GM23338 (cell line): ENCODE data around the gene ARL13B. TPM values are rescaled to one million over a fixed set of nuclear protein-coding genes. Genes with fewer than 3 reads are reported as not detected.

Source experiments
- ATAC-seq: fragments of 200-7000 bp; cut with Tn5 transposase; 3 replicates; pipeline ENCODE4 v1.9.1; 2020
- DNase-seq: peaks from one replicate; pipeline ENCODE4 v3.0.0-alpha.2; 2015; ENCODE audit warnings: low spot score
- H2AFZ ChIP-seq: fragments of 200-600 bp; sonication (generic); 2 replicates; pipeline ENCODE4 v1.8.0; 2016; ENCODE audit warnings: antibody characterized with exemption, mild to moderate bottlenecking, moderate library complexity
- H3F3A ChIP-seq: fragments of 200-600 bp; sonication (generic); replicated peaks from 2 replicates; pipeline ENCODE4 v1.8.0; 2017; ENCODE audit warnings: antibody characterized with exemption, mixed run types, low read depth
- H3K27ac ChIP-seq: fragments of 200-600 bp; sonication (generic); 2 replicates; pipeline ENCODE4 v1.6.1; 2016; ENCODE audit warnings: low read depth
- H3K27me3 ChIP-seq: fragments of 200-600 bp; sonication (generic); 2 replicates; pipeline ENCODE4 v1.8.0; 2016; ENCODE audit warnings: mild to moderate bottlenecking, mixed run types, moderate library complexity; ENCODE audit not compliant: insufficient read depth
- H3K36me3 ChIP-seq: fragments of 200-600 bp; sonication (generic); 2 replicates; pipeline ENCODE4 v1.8.0; 2016; ENCODE audit warnings: mild to moderate bottlenecking; ENCODE audit not compliant: insufficient read depth
- H3K4me1 ChIP-seq: fragments of 200-600 bp; sonication (generic); 2 replicates; pipeline ENCODE4 v1.8.0; 2016; ENCODE audit warnings: mild to moderate bottlenecking, moderate library complexity; ENCODE audit not compliant: insufficient read depth
- H3K4me2 ChIP-seq: fragments of 200-600 bp; sonication (generic); 2 replicates; pipeline ENCODE4 v1.7.1; 2017; ENCODE audit warnings: mixed run types
- H3K4me3 ChIP-seq: fragments of 200-600 bp; sonication (generic); 2 replicates; pipeline ENCODE4 v1.6.1; 2016; ENCODE audit warnings: mixed run types
- H3K79me2 ChIP-seq: fragments of 200-600 bp; sonication (generic); replicated peaks from 2 replicates; pipeline ENCODE4 v1.8.0; 2017; ENCODE audit warnings: mild to moderate bottlenecking; ENCODE audit not compliant: insufficient read depth
- H3K9me2 ChIP-seq: fragments of 200-600 bp; sonication (generic); 2 replicates; pipeline ENCODE4 v1.8.0; 2017; ENCODE audit not compliant: insufficient read depth
- H4K20me1 ChIP-seq: fragments of 200-600 bp; sonication (generic); replicated peaks from 2 replicates; pipeline ENCODE4 v1.8.0; 2017; ENCODE audit warnings: mild to moderate bottlenecking; ENCODE audit not compliant: insufficient read depth
- H3K27ac Mint-ChIP-seq: 2 replicates; pipeline ENCODE4 v1.8.0; 2020; ENCODE audit warnings: inconsistent platforms, mild to moderate bottlenecking, moderate library complexity, mixed read lengths
- H3K27me3 Mint-ChIP-seq: 3 replicates; pipeline ENCODE4 v1.8.0; 2022; ENCODE audit warnings: low read depth, mild to moderate bottlenecking, moderate library complexity, mixed read lengths, inconsistent platforms; ENCODE audit not compliant: insufficient read depth, poor library complexity
- H3K36me3 Mint-ChIP-seq: 3 replicates; pipeline ENCODE4 v1.8.0; 2021; ENCODE audit warnings: low read depth, mild to moderate bottlenecking, inconsistent platforms, moderate library complexity, mixed read lengths
- H3K4me1 Mint-ChIP-seq: 3 replicates; pipeline ENCODE4 v1.8.0; 2020; ENCODE audit warnings: mild to moderate bottlenecking, inconsistent platforms, mixed read lengths
- H3K4me3 Mint-ChIP-seq: 3 replicates; pipeline ENCODE4 v1.8.0; 2021; ENCODE audit warnings: moderate library complexity, mild to moderate bottlenecking, inconsistent platforms, mixed read lengths
- H3K9me3 Mint-ChIP-seq: 3 replicates; pipeline ENCODE4 v1.8.0; 2020; ENCODE audit warnings: moderate library complexity, mild to moderate bottlenecking, inconsistent platforms, mixed read lengths
- CREB1 ChIP-seq: fragments of 250-450 bp; sonication (Bioruptor Pico); IDR thresholded peaks from 2 replicates; pipeline ENCODE4 v1.5.0; 2020; ENCODE audit warnings: low read depth, mild to moderate bottlenecking, moderate library complexity
- CTCF ChIP-seq, 2 experiments: fragments of 200-600 bp in 1 of 2; sonication (generic) in 1 of 2; conservative IDR thresholded peaks; 2 replicates each; pipeline versions ENCODE4 v1.5.1 to v1.6.1; 2016 to 2017; ENCODE audit warnings: antibody characterized with exemption in 2 of 2, low read depth in 2 of 2, mild to moderate bottlenecking in 2 of 2, moderate library complexity in 1 of 2
- JUNB ChIP-seq: IDR thresholded peaks from one replicate; pipeline ENCODE4 v1.6.1; 2016; ENCODE audit warnings: antibody characterized with exemption; ENCODE audit not compliant: unreplicated experiment
- NANOG ChIP-seq: IDR thresholded peaks from 2 replicates; pipeline ENCODE4 v1.6.1; 2016; ENCODE audit warnings: antibody characterized with exemption, borderline replicate concordance
- POLR2AphosphoS5 ChIP-seq: IDR thresholded peaks from 2 replicates; pipeline ENCODE4 v1.6.1; 2016; ENCODE audit warnings: antibody characterized with exemption, low read depth
- REST ChIP-seq: IDR thresholded peaks from one replicate; pipeline ENCODE4 v1.6.1; 2018; ENCODE audit warnings: antibody characterized with exemption; ENCODE audit not compliant: unreplicated experiment
- ZNF114 ChIP-seq: fragments of 250-450 bp; sonication (Bioruptor Pico); IDR thresholded peaks from 2 replicates; pipeline ENCODE4 v1.5.0; 2020; ENCODE audit warnings: mild to moderate bottlenecking, moderate library complexity
- ZNF331 ChIP-seq: fragments of 250-450 bp; sonication (Bioruptor Pico); IDR thresholded peaks from 2 replicates; pipeline ENCODE4 v1.5.0; 2020; ENCODE audit warnings: low read depth, mild to moderate bottlenecking, moderate library complexity
- ZNF462 ChIP-seq: fragments of 250-450 bp; sonication (Bioruptor Pico); IDR thresholded peaks from 2 replicates; pipeline ENCODE4 v1.5.0; 2020; ENCODE audit warnings: mild to moderate bottlenecking, moderate library complexity
- polyA plus RNA-seq: library from polyadenylated mRNA; unstranded; fragments of >200 nt; fragmentation: Nextera tagmentation; extraction: Ambion mirVana; gene quantifications from 2 replicates; pipeline ENCODE4 v1.2.1, GENCODE V29; 2016
- total RNA-seq: library from RNA; depleted of rRNA; stranded (reverse); fragments of >200 nt; shearing (Covaris generic); gene quantifications from 2 replicates; pipeline ENCODE4 v1.2.3, GENCODE V29; 2014

The ARL13B gene
- total and polyA plus RNA-seq, 2 experiments from 2014 or later = 7.9 to 17.1 TPM

GRCh38 chr3:94028093-94028837, 48.3 kb downstream of the ARL13B start, which contains the start of gene STX19:
Gene STX19, minus strand, starts transcription at chr3:94028597. Its CDS starts 13,328 bp downstream, at chr3:94015269.
- H3K9me3 Mint-ChIP-seq = no peaks in the 10 kb centered on the region

More at GRCh38 chr3:94028093-94028837, 48.3 kb downstream of the ARL13B start, which contains the start of gene STX19:
- ATAC-seq (no peak), DNase-seq (peak; percentile 21)
- Mint-ChIP-seq H3K27me3 (peaks cover 1% of the 10 kb centered on the region), H3K36me3 (peaks cover 5% of the 10 kb centered on the region; the same call in 1 of the 3 replicates), H3K27ac (0 out of 2 replicates have a peak within 1 kb of the TSS, but pooled peaks have one; percentile 32), H3K4me3 (no peak within 1 kb of the TSS), H3K4me1 (peaks cover 6% of the 10 kb centered on the region; the same call in 2 of the 3 replicates)
- no peak within 1 kb of the TSS for H3K4me2 ChIP-seq
- TF ChIP-seq ZNF331 (CRISPR knock-in tag) (no peak), JUNB (no peak), CTCF (conservative IDR thresholded peaks at IDR 0.05; ENCODE audit: low read depth in 2 of 2) (no peak), REST (no peak), ZNF114 (CRISPR knock-in tag) (no peak), ZNF462 (CRISPR knock-in tag) (no peak), POLR2AphosphoS5 (no peak), NANOG (no peak), CREB1 (no peak)
- no peaks in the 10 kb centered on the region for H3K4me1 ChIP-seq
- no peaks in the 10 kb centered on the region for H4K20me1 ChIP-seq
- H3K4me3 ChIP-seq = no peak within 1 kb of the TSS
- no peaks in the 10 kb centered on the region for H3K36me3 ChIP-seq
- no peaks in the 10 kb centered on the region for H3K9me2 ChIP-seq
- H2AFZ ChIP-seq = no peak within 1 kb of the TSS
- H3K27ac ChIP-seq = no peak within 1 kb of the TSS
- H3F3A ChIP-seq = no peaks in the 10 kb centered on the region
- H3K79me2 ChIP-seq = no peaks in the 10 kb centered on the region
- no peaks in the 10 kb centered on the region for H3K27me3 ChIP-seq
